NCI-H774 (cell line): ENCODE results near the gene FXYD3.

Source experiments
- DNase-seq: peaks from one replicate; lab custom pipeline; 2025; lab: John Stamatoyannopoulos, UW

FXYD3 gene

GRCh38 chr19:35162471-35163326 lies 47.1 kb downstream of the FXYD3 start:
- no peak for DNase-seq

- no peak for DNase-seq
These were observed 48.8 kb downstream of the FXYD3 start for GRCh38 chr19:35164418-35164817.

GRCh38 chr19:35165200-35166058 lies 49.8 kb downstream of the FXYD3 start:
- DNase-seq: no peak

- no peak for DNase-seq
These were observed 50.8 kb downstream of the FXYD3 start for GRCh38 chr19:35166100-35167063.

- no peak for DNase-seq
These were observed 51.9 kb downstream of the FXYD3 start for GRCh38 chr19:35167251-35168119.

GRCh38 chr19:35168196-35168595 lies 52.6 kb downstream of the FXYD3 start:
- no peak for DNase-seq

GRCh38 chr19:35169221-35169995 lies 53.8 kb downstream of the FXYD3 start:
- no peak for DNase-seq

- DNase-seq: no peak
These were observed 54.9 kb downstream of the FXYD3 start for GRCh38 chr19:35170359-35171061.

GRCh38 chr19:35171730-35172129 lies 56.1 kb downstream of the FXYD3 start:
- no peak for DNase-seq
